ENCODE measurements around the gene GMPS. TPM values are rescaled to one million over a fixed set of nuclear protein-coding genes. Genes with fewer than 3 reads are reported as not detected.
"Not testable (repeated sequence)": the region's sequence is repeated elsewhere in the genome, so short reads cannot be mapped to it uniquely, and the experiment has no call there.

Gene GMPS
- total RNA-seq, 6 donors from 2014 or later: 9.4 to 38.0 (median 28.5) TPM

GRCh38 chr3:155847993-155848392 lies 22.5 kb upstream of the GMPS start:
- 97 to 98% methylated on average over 3 of the region's 3 CpGs for WGBS, 2 donors
- DNase-seq (no peak), ATAC-seq (ENCODE audit: low FRiP score in 2 of 2) (no peak)
- no peak overlapping the region for H3K4me3 ChIP-seq
- no peaks in the 10 kb centered on the region for H3K9me3 ChIP-seq
- no peaks in the 10 kb centered on the region for H3K27me3 ChIP-seq
- H3K27ac ChIP-seq: no peak overlapping the region
- peaks cover 0 to 17% (median 0%) of the 10 kb centered on the region in 4 donors for H3K36me3 ChIP-seq
- H3K4me1 ChIP-seq: peaks cover 52 to 64% (median 53%) of the 10 kb centered on the region in 4 donors
- TF ChIP-seq POLR2A (IDR thresholded peaks at IDR 0.05) (no peak), EP300 (IDR thresholded peaks at IDR 0.05) (no peak), POLR2AphosphoS5 (IDR thresholded peaks at IDR 0.05) (no peak), CTCF (IDR thresholded peaks at IDR 0.05) (no peak)

- 84 to 85% methylated on average over 3 of the region's 3 CpGs for WGBS, 2 donors
Measured at GRCh38 chr3:155849404-155849803, 21.0 kb upstream of the GMPS start.

GRCh38 chr3:155852341-155852740 lies 18.1 kb upstream of the GMPS start:
- peak overlapping the region; percentile 67 to 84 (median 81) for H3K4me3 ChIP-seq
- no peak overlapping the region for H3K27ac ChIP-seq
- DNase-seq: no peak
- 33 to 42% methylated on average over 2 of the region's 2 CpGs for WGBS, 2 donors
- TF ChIP-seq CTCF (IDR thresholded peaks at IDR 0.05) (no peak), POLR2A (IDR thresholded peaks at IDR 0.05) (no peak), POLR2AphosphoS5 (IDR thresholded peaks at IDR 0.05) (no peak), EP300 (IDR thresholded peaks at IDR 0.05) (no peak)
- H3K4me1 ChIP-seq: peaks cover 39 to 58% (median 52%) of the 10 kb centered on the region in 4 donors
- no peak for ATAC-seq (ENCODE audit: low FRiP score in 2 of 2)
- peaks cover 0 to 9% (median 0%) of the 10 kb centered on the region in 4 donors for H3K36me3 ChIP-seq
- H3K9me3 ChIP-seq: no peaks in the 10 kb centered on the region
- no peaks in the 10 kb centered on the region for H3K27me3 ChIP-seq

More at GRCh38 chr3:155849404-155849803, 21.0 kb upstream of the GMPS start:
- not testable (repeated sequence) for H3K9me3 ChIP-seq; H3K4me3 ChIP-seq; ATAC-seq (ENCODE audit: low FRiP score in 2 of 2); H3K27me3 ChIP-seq; H3K27ac ChIP-seq; DNase-seq
- peaks cover 54 to 70% (median 55%) of the 10 kb centered on the region in 4 donors for H3K4me1 ChIP-seq
- peaks cover 0 to 17% (median 0%) of the 10 kb centered on the region in 4 donors for H3K36me3 ChIP-seq

- 2% methylated on average over 29 to 41 of the region's 45 CpGs for WGBS, 2 donors
- ATAC-seq (ENCODE audit: low FRiP score in 2 of 2) (peak in 1 of 2 donors; percentile 9), DNase-seq (peak in 1 of 2 donors; percentile 29)
- H3K4me1 ChIP-seq: peaks cover 39 to 50% (median 44%) of the 10 kb centered on the region in 4 donors
- TF ChIP-seq CTCF (IDR thresholded peaks at IDR 0.05) (peak in 2 of 6 experiments; percentile 24 to 30), POLR2AphosphoS5 (IDR thresholded peaks at IDR 0.05) (no peak)
- H3K27me3 ChIP-seq: no peaks in the 10 kb centered on the region
- peak overlapping the region; percentile 87 to 92 (median 90) for H3K27ac ChIP-seq
- H3K9me3 ChIP-seq: no peaks in the 10 kb centered on the region
- H3K36me3 ChIP-seq: peaks cover 0 to 5% (median 0%) of the 10 kb centered on the region in 4 donors
- H3K4me3 ChIP-seq: peak overlapping the region; percentile 67 to 84 (median 81)
Measured at GRCh38 chr3:155853214-155854140, 17.0 kb upstream of the GMPS start.

DNA sequence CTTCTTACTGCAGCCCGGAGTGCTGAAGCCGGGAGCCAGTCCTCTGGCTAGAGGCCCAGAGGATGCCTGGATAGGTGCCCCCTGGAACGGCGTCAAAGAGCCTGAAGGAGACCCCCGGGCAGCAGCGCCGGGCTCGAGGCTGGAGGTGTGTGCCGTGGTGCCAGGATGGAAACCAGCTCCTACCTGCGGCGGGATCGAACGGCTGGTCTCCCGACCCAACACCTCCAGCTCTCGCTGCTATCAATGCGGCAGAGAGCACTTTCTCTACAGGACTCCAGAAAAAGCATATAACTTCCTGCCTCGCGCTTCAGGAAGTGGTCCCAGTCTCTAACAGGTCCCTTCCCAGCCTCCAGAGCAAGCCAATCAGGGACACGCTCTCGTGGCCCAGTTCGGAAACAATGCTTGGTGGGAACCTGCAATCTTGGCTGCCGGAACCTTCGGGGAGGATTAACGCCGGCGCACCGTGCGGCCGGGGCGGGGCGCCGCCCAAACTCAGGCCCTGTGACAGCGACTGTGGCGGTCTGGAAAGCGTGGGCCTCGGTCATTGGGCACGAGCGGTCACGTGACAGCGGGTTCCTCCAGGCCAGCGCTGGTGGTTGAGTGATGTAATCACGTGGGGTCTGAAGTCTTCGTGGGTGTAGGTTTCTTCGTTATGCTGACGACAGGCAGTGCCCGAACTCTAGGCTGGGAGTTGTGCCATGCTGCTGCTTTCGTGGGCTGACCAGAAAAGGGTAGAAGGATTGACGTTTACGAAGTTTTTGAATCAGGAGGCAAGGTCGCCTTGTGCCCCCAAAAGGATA lies 16.1 kb upstream of the GMPS start, which contains the start of gene SLC33A1:
SLC33A1 (minus strand) TSS at position 287 of the 800 bp plus-strand sequence. CDS start 430 bp downstream, outside the sequence.
- DNase-seq (peak; percentile 99 to 100), ATAC-seq (ENCODE audit: low FRiP score in 2 of 2) (peak; percentile 99 to 100)
- peak in 3 of 4 donors; percentile 43 to 90 (median 48) for TF ChIP-seq POLR2A (IDR thresholded peaks at IDR 0.05)
- TF ChIP-seq CTCF (IDR thresholded peaks at IDR 0.05): peak in 2 of 6 experiments; percentile 7 to 20
- TF ChIP-seq EP300 (IDR thresholded peaks at IDR 0.05): peak in 1 of 4 donors; percentile 14
- TF ChIP-seq POLR2AphosphoS5 (IDR thresholded peaks at IDR 0.05): peak; percentile 86 to 91
- peaks cover 36 to 41% (median 39%) of the 10 kb centered on the region in 4 donors for H3K4me1 ChIP-seq
- 0 to 2% methylated on average over 7 to 34 of the region's 50 CpGs for WGBS, 2 donors
- peaks cover 0 to 2% (median 0%) of the 10 kb centered on the region in 4 donors for H3K36me3 ChIP-seq
- peak within 1 kb of the TSS; percentile 87 to 92 (median 90) for H3K27ac ChIP-seq
- H3K27me3 ChIP-seq: no peaks in the 10 kb centered on the region
- no peaks in the 10 kb centered on the region for H3K9me3 ChIP-seq
- H3K4me3 ChIP-seq: peak within 1 kb of the TSS; percentile 67 to 84 (median 81)
